Astrocyte (in vitro differentiated cells and primary cell): ENCODE data around the gene NME7. TPM values are rescaled to one million over a fixed set of nuclear protein-coding genes. Genes with fewer than 3 reads are reported as not detected.

Experiments used
- DNase-seq: peaks from one replicate; pipeline ENCODE4 v3.0.0-alpha.2; 2010; ENCODE audit warnings: low read depth
- FAIRE-seq: peaks from 2 replicates; lab custom pipeline; 2011; peaks lifted over from hg19 to GRCh38; lab: Jason Lieb, UNC
- H2AFZ ChIP-seq: 2 replicates; pipeline ENCODE4 v1.6.0; 2012; ENCODE audit warnings: low read depth, low read length, inconsistent platforms
- H3K27ac ChIP-seq: 2 replicates; pipeline ENCODE4 v1.5.1; 2011; ENCODE audit warnings: low read depth, low read length, inconsistent platforms
- H3K27me3 ChIP-seq: 2 replicates; pipeline ENCODE4 v1.6.0; 2011; ENCODE audit warnings: low read length, inconsistent platforms; ENCODE audit not compliant: insufficient read depth
- H3K36me3 ChIP-seq: 2 replicates; pipeline ENCODE4 v1.5.1; 2011; ENCODE audit warnings: low read length, inconsistent platforms; ENCODE audit not compliant: insufficient read depth
- H3K4me1 ChIP-seq: 2 replicates; pipeline ENCODE4 v1.5.1; 2011; ENCODE audit warnings: low read length, inconsistent platforms; ENCODE audit not compliant: insufficient read depth
- H3K4me2 ChIP-seq: 2 replicates; pipeline ENCODE4 v1.6.0; 2012; ENCODE audit warnings: low read length, inconsistent platforms
- H3K4me3 ChIP-seq: 2 replicates; pipeline ENCODE4 v1.5.1; 2011; ENCODE audit warnings: low read depth, mild to moderate bottlenecking, low read length, inconsistent platforms; ENCODE audit not compliant: insufficient read depth
- H3K79me2 ChIP-seq: 2 replicates; pipeline ENCODE4 v1.6.0; 2012; ENCODE audit warnings: mild to moderate bottlenecking, low read length, inconsistent platforms; ENCODE audit not compliant: insufficient read depth
- H3K9ac ChIP-seq: 2 replicates; pipeline ENCODE4 v1.6.0; 2012; ENCODE audit warnings: mild to moderate bottlenecking, low read length, inconsistent platforms
- H3K9me3 ChIP-seq: 2 replicates; pipeline ENCODE4 v1.5.1; 2012; ENCODE audit warnings: low read depth, mild to moderate bottlenecking, low read length, inconsistent platforms; ENCODE audit not compliant: insufficient read depth
- H4K20me1 ChIP-seq: 2 replicates; pipeline ENCODE4 v1.6.0; 2012; ENCODE audit warnings: low read length, inconsistent platforms; ENCODE audit not compliant: insufficient read depth
- H3K27ac Mint-ChIP-seq: one replicate; pipeline ENCODE4 v1.8.0; 2021; ENCODE audit warnings: mild to moderate bottlenecking, mixed read lengths; ENCODE audit not compliant: unreplicated experiment
- H3K27me3 Mint-ChIP-seq: one replicate; pipeline ENCODE4 v1.8.0; 2021; ENCODE audit warnings: low read depth, mixed read lengths; ENCODE audit not compliant: unreplicated experiment
- H3K36me3 Mint-ChIP-seq: one replicate; pipeline ENCODE4 v1.8.0; 2021; ENCODE audit warnings: low read depth, mixed read lengths; ENCODE audit not compliant: unreplicated experiment
- H3K4me1 Mint-ChIP-seq: one replicate; pipeline ENCODE4 v1.8.0; 2021; ENCODE audit warnings: low read depth, mixed read lengths; ENCODE audit not compliant: unreplicated experiment
- H3K4me3 Mint-ChIP-seq: one replicate; pipeline ENCODE4 v1.8.0; 2021; ENCODE audit warnings: mild to moderate bottlenecking, moderate library complexity, mixed read lengths; ENCODE audit not compliant: unreplicated experiment
- H3K9me3 Mint-ChIP-seq: one replicate; pipeline ENCODE4 v1.8.0; 2021; ENCODE audit warnings: mild to moderate bottlenecking, mixed read lengths; ENCODE audit not compliant: unreplicated experiment
- CTCF ChIP-seq: IDR thresholded peaks from 2 replicates; pipeline ENCODE4 v1.5.1; 2011; ENCODE audit warnings: low read depth, mild to moderate bottlenecking, inconsistent platforms, low read length, moderate library complexity; ENCODE audit not compliant: insufficient read depth
- EZH2 ChIP-seq: IDR thresholded peaks from 2 replicates; pipeline ENCODE4 v1.6.1; 2012; ENCODE audit warnings: mild to moderate bottlenecking, low read length, inconsistent platforms; ENCODE audit not compliant: insufficient read depth
- total RNA-seq: library from RNA; stranded (reverse); gene quantifications from 2 replicates; pipeline ENCODE4 v1.2.1, GENCODE V29; 2021

NME7 gene
- total RNA-seq, 1 donor from 2014 or later: 21.2 TPM

DNA sequence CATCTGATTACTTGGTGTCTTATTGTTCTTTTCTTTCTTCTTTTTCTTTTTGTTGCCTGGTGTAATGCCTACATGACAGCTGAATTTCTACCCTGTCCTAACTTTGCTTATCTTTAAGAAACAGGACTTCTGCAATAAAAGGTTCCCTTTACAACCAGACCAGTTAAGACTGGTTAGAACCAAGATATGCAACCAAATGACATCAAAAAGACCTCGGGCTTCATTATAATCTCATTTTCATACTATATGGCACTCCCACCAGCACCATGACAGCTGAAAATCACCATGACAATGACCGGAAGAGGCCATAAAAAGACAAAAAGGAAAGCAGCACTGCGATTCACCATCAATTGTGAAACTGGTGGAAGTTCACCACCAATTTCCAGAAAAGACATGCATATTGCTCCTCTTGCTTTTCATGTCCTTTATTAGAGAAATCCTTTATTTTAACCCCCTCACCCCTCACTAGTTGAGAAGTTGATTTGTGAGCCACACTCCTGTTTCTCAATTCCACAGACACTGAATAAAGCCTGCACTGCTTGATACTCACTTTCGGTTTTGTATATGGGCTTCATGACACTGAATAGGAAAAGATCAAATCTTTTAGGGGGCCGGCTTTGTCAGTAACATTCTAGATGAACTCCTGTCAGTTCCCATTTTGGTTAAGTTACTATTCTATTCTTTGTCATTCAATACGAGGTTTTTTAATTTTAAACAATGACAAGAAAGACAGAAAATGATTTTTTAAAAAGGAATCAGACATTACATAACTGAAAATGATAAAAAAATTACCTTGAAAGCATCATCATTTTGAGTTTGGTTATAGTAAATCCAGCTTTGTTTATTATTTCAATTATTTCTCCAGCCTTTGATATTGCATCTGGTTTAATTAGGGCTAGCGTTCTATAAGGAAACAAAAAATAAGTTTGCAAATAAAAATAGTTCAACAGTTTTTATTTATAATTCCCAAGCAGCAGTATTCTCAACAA lies 58.1 kb downstream of the NME7 start:
- H3K4me1 Mint-ChIP-seq: peaks cover 22% of the 10 kb centered on the region
- H3K4me3 Mint-ChIP-seq: no peak overlapping the region

GRCh38 chr1:169308313-169309039 lies 59.1 kb downstream of the NME7 start:
- H3K4me1 ChIP-seq: peaks cover 10% of the 10 kb centered on the region
- DNase-seq (no peak), FAIRE-seq (no peak)
- H2AFZ ChIP-seq: no peak overlapping the region
- H3K36me3 Mint-ChIP-seq: peaks cover 13% of the 10 kb centered on the region
- H3K79me2 ChIP-seq: no peaks in the 10 kb centered on the region
- no peak for TF ChIP-seq EZH2
- no peak for TF ChIP-seq CTCF
- no peak overlapping the region for H3K4me3 Mint-ChIP-seq
- no peaks in the 10 kb centered on the region for H3K27me3 Mint-ChIP-seq
- no peak overlapping the region for H3K4me2 ChIP-seq
- no peak overlapping the region for H3K27ac Mint-ChIP-seq
- H3K4me3 ChIP-seq: no peak overlapping the region
- H3K9me3 Mint-ChIP-seq: no peaks in the 10 kb centered on the region
- H3K36me3 ChIP-seq: no peaks in the 10 kb centered on the region
- no peak overlapping the region for H3K9ac ChIP-seq
- H3K27me3 ChIP-seq: no peaks in the 10 kb centered on the region
- H3K9me3 ChIP-seq: no peaks in the 10 kb centered on the region
- H3K4me1 Mint-ChIP-seq: peaks cover 19% of the 10 kb centered on the region
- H3K27ac ChIP-seq: no peak overlapping the region
- no peaks in the 10 kb centered on the region for H4K20me1 ChIP-seq

More for the DNA sequence above, 58.1 kb downstream of the NME7 start:
- H3K27ac Mint-ChIP-seq: no peak overlapping the region
- Histone ChIP-seq H3K4me2 (peak overlapping the region; percentile 68), H3K9ac (peak overlapping the region; percentile 27), H3K4me3 (no peak overlapping the region), H3K27me3 (no peaks in the 10 kb centered on the region), H2AFZ (no peak overlapping the region), H3K36me3 (no peaks in the 10 kb centered on the region), H3K27ac (no peak overlapping the region), H3K79me2 (no peaks in the 10 kb centered on the region), H3K9me3 (no peaks in the 10 kb centered on the region), H3K4me1 (peaks cover 10% of the 10 kb centered on the region), H4K20me1 (no peaks in the 10 kb centered on the region)
- H3K9me3 Mint-ChIP-seq: no peaks in the 10 kb centered on the region
- peaks cover 13% of the 10 kb centered on the region for H3K36me3 Mint-ChIP-seq
- H3K27me3 Mint-ChIP-seq: no peaks in the 10 kb centered on the region
- TF ChIP-seq CTCF (no peak), EZH2 (no peak)
- FAIRE-seq (no peak), DNase-seq (no peak)
